ENCODE data around the gene INPP4A. TPM values are rescaled to one million over a fixed set of nuclear protein-coding genes. Genes with fewer than 3 reads are reported as not detected.

The INPP4A gene
- total and polyA plus RNA-seq, 10 of the 15 experiments (the other 5 are each of a cell fraction or from before 2014, with no cell fraction given): 4.7 to 62.3 (median 36.9) TPM

- Histone ChIP-seq H3K4me3 (peak overlapping the region; percentile 18), H2AFZ (ENCODE audit: control insufficient read depth, low read depth, low read length) (no peak overlapping the region), H3K27ac (ENCODE audit: control insufficient read depth, insufficient read depth) (peak overlapping the region; percentile 29; the same call in 1 of the 2 replicates), H3K36me3 (ENCODE audit: control insufficient read depth in 2 of 2, insufficient read depth in 2 of 2, low read length in 1 of 2) (peaks cover 3 to 4% of the 10 kb centered on the region in 2 experiments; a peak in 2 of 4 replicates), H3K79me2 (ENCODE audit: control insufficient read depth, insufficient read depth, low read length) (peaks cover 88% of the 10 kb centered on the region), H3K27me3 (replicated peaks in 1 of 2; ENCODE audit: control insufficient read depth in 2 of 2, insufficient read depth in 2 of 2, low read length in 1 of 2) (no peaks in the 10 kb centered on the region), H3K4me2 (ENCODE audit: control insufficient read depth, insufficient read depth) (no peak overlapping the region; the same call in none of the 2 replicates), H4K20me1 (ENCODE audit: control insufficient read depth, insufficient read depth) (no peaks in the 10 kb centered on the region; the same call in 1 of the 2 replicates), H3K4me1 (ENCODE audit: control insufficient read depth, insufficient read depth, low read length) (peaks cover 20% of the 10 kb centered on the region), H3K9ac (ENCODE audit: control insufficient read depth, insufficient read depth, low read length) (no peak overlapping the region), H3K9me3 (replicated peaks; ENCODE audit: control insufficient read depth, insufficient read depth, low read length) (no peaks in the 10 kb centered on the region)
- SMC1A ChIA-PET (ENCODE audit: uncharacterized antibody, unreplicated experiment): interaction anchor here (1.2 to 28.2 kb wide), 4 partner anchors 16 to 85 kb away, joined by 3 to 816 read pairs (median 214); no protein-coding TSS in a partner anchor
- in situ Hi-C loops (cut with MboI): no loop called here
- peak; percentile 5 for ATAC-seq
- BruUV-seq (replicated peaks): no TSS peak
- CTCF ChIA-PET: interaction anchor here (1.4 to 3.4 kb wide), 3 partner anchors 9 to 38 kb away, joined by 3 to 24 read pairs (median 10); no protein-coding TSS in a partner anchor
- intact Hi-C loops (cut with micrococcal nuclease; ENCODE audit: unreplicated experiment): loop anchor here (1.0 to 5.0 kb wide), 3 partner anchors 17 to 69 kb away; no protein-coding TSS in a partner anchor
- 97% methylated on average over 10 of the region's 10 CpGs for WGBS (ENCODE audit: insufficient coverage, insufficient replicate concordance, low lambda C conversion rate, missing lambda C conversion rate)
- TF ChIP-seq MXI1 (IDR thresholded peaks at IDR 0.05; ENCODE audit: low read depth, low read length) (peak; percentile 37; the same call in 1 of the 2 replicates), RUNX3 (IDR thresholded peaks at IDR 0.05; ENCODE audit: low read length) (peak; percentile 26; the same call in 1 of the 2 replicates), CHD1 (IDR thresholded peaks at IDR 0.05; ENCODE audit: low read depth, low read length) (peak; percentile 55; the same call in 1 of the 2 replicates), ZBTB4 (CRISPR knock-in tag; IDR thresholded peaks at IDR 0.05) (no peak), ELK1 (IDR thresholded peaks at IDR 0.05; ENCODE audit: low read depth, low read length) (no peak), ZNF384 (IDR thresholded peaks at IDR 0.05; ENCODE audit: borderline replicate concordance, low read depth, low read length) (peak; percentile 93), SMC3 (IDR thresholded peaks at IDR 0.05; ENCODE audit: borderline replicate concordance, low read length) (no peak), PML (IDR thresholded peaks at IDR 0.05; ENCODE audit: low read length) (no peak)
- RAD21 ChIA-PET (ENCODE audit: unreplicated experiment): interaction anchor here (0.7 to 3.6 kb wide), 8 partner anchors 10 to 900 kb away, joined by 3 to 51 read pairs (median 18); no protein-coding TSS in a partner anchor
- no peak for FAIRE-seq
- POLR2A ChIA-PET: interaction anchor here (0.6 to 27.0 kb wide), 8 partner anchors 9 to 1675 kb away, joined by 4 to 545 read pairs (median 5); no protein-coding TSS in a partner anchor
- no peak for DNase-seq (ENCODE audit: low read depth, low spot score)
Observed at GRCh38 chr2:98448441-98449145, 3.9 kb downstream of the INPP4A start.

All from GM12878 (cell line).